CD4-positive, alpha-beta T cell treated with Interferon gamma for 1 hour (primary cell): ENCODE results near the gene DMPK.

Experiments
- DNase-seq: peaks from one replicate; pipeline ENCODE4 v3.0.0-alpha.2; 2020

Gene DMPK

DNA sequence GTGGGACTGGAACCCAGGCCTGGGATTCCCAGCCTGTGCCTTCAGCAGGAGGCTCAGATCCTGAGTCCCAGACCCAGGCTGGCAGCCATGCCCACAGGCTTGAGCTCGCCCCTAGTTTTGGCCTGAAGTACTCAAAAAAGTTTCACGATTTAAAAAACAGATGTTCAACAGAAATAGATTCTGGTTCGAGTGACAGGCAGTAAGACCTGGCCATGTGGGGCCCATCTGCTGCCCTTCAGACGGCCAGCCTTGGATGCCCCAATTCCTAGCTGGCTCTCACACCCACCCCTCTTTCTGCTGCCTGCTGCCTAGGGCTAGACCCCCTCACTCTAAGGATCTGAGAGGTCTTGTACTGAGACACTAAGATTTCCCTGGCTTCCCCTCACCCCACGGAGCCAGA lies 2.8 kb upstream of the DMPK start:
- DNase-seq: no peak

GRCh38 chr19:45784096-45784495 lies 1.8 kb upstream of the DMPK start:
- DNase-seq: no peak

GRCh38 chr19:45782820-45783785 lies 813 bp upstream of the DMPK start:
- DNase-seq: no peak

GRCh38 chr19:45781214-45782161 lies 802 bp downstream of the DMPK start:
- DNase-seq: no peak

DNA sequence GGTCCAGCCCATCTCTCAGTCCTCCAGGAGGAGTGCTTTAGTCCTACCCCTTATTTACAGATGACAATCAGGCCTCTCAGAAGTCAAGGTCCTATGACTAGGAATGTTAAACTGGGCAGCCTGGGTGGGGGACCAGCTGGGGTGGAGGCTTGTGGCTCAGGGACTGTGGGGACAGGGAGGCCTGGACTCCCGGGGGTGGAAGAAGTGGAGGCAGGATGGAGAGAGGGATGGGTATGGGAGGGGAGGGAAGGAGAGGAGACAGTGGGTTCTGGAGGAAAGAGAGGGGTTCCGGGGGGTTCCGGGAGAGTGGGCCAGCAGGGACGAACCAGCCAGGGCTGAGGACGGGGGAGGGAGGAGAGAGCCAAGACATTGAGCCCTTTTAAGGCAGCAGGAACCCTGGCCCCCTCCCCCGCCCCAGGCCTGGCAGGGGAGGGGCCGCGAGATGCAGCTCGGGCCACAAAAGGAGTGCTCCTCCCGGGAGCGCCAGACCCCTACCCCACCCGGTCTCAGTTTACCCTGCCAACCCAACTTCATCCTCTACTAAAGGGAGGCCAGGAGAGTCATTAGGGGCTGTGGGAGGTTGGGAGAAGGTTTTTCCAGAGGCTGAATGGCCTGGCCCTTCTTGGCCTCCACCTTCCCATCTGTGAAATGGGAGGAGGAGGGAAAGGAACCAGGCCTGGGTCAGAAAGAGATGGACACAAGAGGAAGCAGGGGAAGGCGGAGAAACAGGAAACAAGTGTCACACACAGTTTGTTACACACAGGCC lies 1.7 kb downstream of the DMPK start:
- no peak for DNase-seq

DNA sequence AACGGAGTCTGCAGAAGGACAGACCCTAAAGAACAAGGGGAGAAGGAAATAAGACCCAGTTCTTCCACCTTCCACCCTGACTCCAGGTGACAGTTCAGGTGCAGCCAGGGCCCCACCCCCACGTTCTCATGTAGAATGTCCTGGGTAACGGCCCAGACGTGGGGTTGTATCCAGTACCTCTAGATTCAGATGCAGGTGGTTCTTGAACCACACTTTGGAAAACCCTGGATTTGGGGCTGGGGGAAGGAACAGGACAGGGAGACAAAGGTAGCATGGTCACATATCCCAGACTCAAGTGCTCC lies 2.2 kb downstream of the DMPK start:
- DNase-seq: no peak

- peak; percentile 84 for DNase-seq
Measured at GRCh38 chr19:45779231-45780145, 2.8 kb downstream of the DMPK start.

GRCh38 chr19:45778010-45778661 lies 4.2 kb downstream of the DMPK start:
- no peak for DNase-seq

GRCh38 chr19:45777395-45777961 lies 4.8 kb downstream of the DMPK start:
- no peak for DNase-seq

GRCh38 chr19:45774765-45775164 lies 7.5 kb downstream of the DMPK start:
- DNase-seq: no peak

GRCh38 chr19:45773384-45773783 lies 8.9 kb downstream of the DMPK start:
- DNase-seq: no peak

GRCh38 chr19:45772912-45773311 lies 9.4 kb downstream of the DMPK start:
- no peak for DNase-seq

DNA sequence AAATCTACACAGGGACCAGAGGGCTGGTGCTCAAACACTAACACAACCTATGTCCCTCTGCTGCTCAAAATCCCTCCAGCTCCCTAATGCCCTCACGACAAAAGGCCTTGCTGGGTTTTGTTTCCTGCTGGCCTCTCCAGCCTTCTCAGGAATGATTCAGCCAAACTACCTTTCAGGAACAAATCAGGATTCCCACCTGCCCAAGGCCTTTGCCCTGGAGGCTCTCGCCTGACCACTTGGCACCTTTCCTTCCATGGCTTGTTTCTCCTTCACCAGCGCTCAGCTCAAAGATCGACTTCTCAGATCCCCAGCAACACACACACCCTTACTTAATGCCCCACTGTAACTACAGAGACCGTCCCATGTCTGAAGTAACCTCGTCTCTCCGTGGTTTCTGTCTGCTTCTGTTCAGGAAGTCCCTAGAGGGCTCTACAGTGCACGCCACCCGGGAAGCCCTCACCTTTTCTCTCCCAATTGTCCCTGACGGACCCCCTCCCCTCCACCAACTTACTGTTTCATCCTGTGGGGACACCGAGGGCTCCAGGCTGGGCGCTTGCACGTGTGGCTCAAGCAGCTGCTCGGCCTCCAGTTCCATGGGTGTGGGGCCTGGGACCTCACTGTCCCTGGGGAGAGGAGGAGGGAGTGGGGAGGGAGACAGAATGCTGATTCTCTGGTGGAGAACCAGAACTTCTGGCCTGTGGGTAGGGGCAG lies 10.0 kb downstream of the DMPK start:
- no peak for DNase-seq

GRCh38 chr19:45771311-45771933 lies 10.9 kb downstream of the DMPK start:
- DNase-seq: no peak

DNA sequence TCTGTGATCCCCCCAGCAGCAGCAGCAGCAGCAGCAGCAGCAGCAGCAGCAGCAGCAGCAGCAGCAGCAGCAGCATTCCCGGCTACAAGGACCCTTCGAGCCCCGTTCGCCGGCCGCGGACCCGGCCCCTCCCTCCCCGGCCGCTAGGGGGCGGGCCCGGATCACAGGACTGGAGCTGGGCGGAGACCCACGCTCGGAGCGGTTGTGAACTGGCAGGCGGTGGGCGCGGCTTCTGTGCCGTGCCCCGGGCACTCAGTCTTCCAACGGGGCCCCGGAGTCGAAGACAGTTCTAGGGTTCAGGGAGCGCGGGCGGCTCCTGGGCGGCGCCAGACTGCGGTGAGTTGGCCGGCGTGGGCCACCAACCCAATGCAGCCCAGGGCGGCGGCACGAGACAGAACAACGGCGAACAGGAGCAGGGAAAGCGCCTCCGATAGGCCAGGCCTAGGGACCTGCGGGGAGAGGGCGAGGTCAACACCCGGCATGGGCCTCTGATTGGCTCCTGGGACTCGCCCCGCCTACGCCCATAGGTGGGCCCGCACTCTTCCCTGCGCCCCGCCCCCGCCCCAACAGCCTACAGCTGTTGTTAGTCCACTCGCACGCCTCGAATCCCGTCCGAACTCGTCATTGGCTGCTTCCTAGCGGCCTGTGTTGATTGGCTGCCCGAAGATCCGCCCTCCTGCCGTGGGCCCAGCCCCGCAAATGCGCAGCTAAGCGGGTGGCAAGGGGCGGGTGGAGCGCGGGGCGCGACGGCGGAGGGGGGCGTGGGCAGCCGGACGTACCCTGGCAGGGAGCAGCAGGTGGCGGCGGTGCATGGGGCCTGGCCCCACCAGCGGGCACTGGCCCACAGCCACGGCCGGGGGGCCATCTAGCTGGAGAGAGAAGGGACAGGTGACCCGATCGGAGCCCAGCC lies 11.8 kb downstream of the DMPK start:
- DNase-seq: peak; percentile 90

GRCh38 chr19:45769821-45770191 lies 12.5 kb downstream of the DMPK start:
- no peak for DNase-seq

DNA sequence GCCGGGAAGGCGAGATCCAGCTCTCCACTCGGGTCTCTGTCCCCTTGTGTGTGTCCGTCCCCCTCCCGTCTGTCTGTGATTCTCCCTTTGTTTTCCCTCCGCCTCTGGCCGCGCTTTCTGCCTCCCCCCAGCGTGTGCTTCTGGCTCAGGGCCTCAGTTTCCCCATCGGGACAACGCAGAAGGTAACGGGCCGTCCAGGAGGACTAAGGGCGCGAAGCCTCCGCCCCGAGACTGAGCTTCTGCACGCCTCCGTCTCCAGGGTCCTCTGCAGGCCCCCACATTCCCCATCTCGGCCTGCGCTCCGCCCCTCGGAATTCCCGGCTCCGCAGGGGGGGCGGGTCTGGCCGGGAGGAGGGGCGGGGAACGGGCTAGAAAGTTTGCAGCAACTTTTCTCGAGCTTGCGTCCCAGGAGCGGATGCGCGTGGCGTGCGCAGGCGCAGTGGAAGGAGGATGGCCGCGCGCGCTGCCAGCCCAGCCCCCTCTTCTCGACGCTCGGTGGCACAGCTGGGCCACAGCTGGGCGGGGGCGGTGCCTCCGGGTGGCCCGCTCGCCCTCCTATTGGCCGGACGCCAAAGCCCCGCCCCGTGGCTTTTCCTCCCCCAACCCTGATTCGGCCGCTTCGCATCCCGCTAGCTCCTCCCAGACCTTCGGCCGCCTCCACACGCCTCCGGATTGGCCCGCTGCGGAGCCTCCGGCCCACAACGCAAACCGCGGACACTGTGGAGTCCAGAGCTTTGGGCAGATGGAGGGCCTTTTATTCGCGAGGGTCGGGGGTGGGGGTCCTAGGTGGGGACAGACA lies 13.1 kb downstream of the DMPK start, which contains the start of gene SIX5:
Gene SIX5 (minus strand): TSS at position 269 of the 799 bp plus-strand sequence. CDS start 408 bp downstream, outside the sequence.
- DNase-seq: peak; percentile 95

GRCh38 chr19:45768655-45768983 lies 13.7 kb downstream of the DMPK start:
- peak; percentile 30 for DNase-seq
